ENCODE data around the gene PLEKHA8. TPM values are rescaled to one million over a fixed set of nuclear protein-coding genes. Genes with fewer than 3 reads are reported as not detected.

PLEKHA8 gene
- total and polyA plus RNA-seq, 10 of the 15 experiments (the other 5 are each of a cell fraction or from before 2014, with no cell fraction given), result 1.1 to 13.2 (median 5.7) TPM

- no peak for FAIRE-seq
- Histone ChIP-seq H3K79me2 (ENCODE audit: control insufficient read depth, insufficient read depth, low read length) (no peaks in the 10 kb centered on the region), H3K9me3 (replicated peaks; ENCODE audit: control insufficient read depth, insufficient read depth, low read length) (no peaks in the 10 kb centered on the region; the same call in 1 of the 3 replicates), H2AFZ (ENCODE audit: control insufficient read depth, low read depth, low read length) (no peak overlapping the region), H3K4me3 (no peak overlapping the region), H3K4me2 (ENCODE audit: control insufficient read depth, insufficient read depth) (no peak overlapping the region), H3K27ac (ENCODE audit: control insufficient read depth, insufficient read depth) (no peak overlapping the region), H3K9ac (ENCODE audit: control insufficient read depth, insufficient read depth, low read length) (no peak overlapping the region), H4K20me1 (ENCODE audit: control insufficient read depth, insufficient read depth) (no peaks in the 10 kb centered on the region), H3K36me3 (ENCODE audit: control insufficient read depth in 2 of 2, insufficient read depth in 2 of 2, low read length in 1 of 2) (no peaks in the 10 kb centered on the region), H3K27me3 (replicated peaks in 1 of 2; ENCODE audit: control insufficient read depth in 2 of 2, insufficient read depth in 2 of 2, low read length in 1 of 2) (no peaks in the 10 kb centered on the region), H3K4me1 (ENCODE audit: control insufficient read depth, insufficient read depth, low read length) (no peaks in the 10 kb centered on the region)
- RAD21 ChIA-PET (ENCODE audit: unreplicated experiment), result no interaction called here
- 43% methylated on average over 4 of the region's 4 CpGs for WGBS (ENCODE audit: insufficient coverage, insufficient replicate concordance, low lambda C conversion rate, missing lambda C conversion rate)
- POLR2A ChIA-PET, result interaction anchor here (0.7 to 0.9 kb wide), 2 partner anchors 17 to 134 kb away, joined by 3 to 4 read pairs; no protein-coding TSS in a partner anchor
- no peak for ATAC-seq
- BruUV-seq (replicated peaks), result no TSS peak
- CTCF ChIA-PET, result interaction anchor here (1.0 kb wide), 1 partner anchor 26 kb away, joined by 3 read pairs; no protein-coding TSS in a partner anchor
- no peak for DNase-seq (ENCODE audit: low read depth, low spot score)
- SMC1A ChIA-PET (ENCODE audit: uncharacterized antibody, unreplicated experiment), result interaction anchor here (0.6 kb wide), 1 partner anchor 44 kb away, joined by 3 read pairs; no protein-coding TSS in a partner anchor
- intact Hi-C loops (cut with micrococcal nuclease; ENCODE audit: unreplicated experiment) (no loop called here), in situ Hi-C loops (cut with MboI) (no loop called here)
- no peak for TF ChIP-seq NFIC (IDR thresholded peaks at IDR 0.05; ENCODE audit: low read depth, low read length)
- no peak for TF ChIP-seq E2F8 (IDR thresholded peaks at IDR 0.05; ENCODE audit: low read depth, partially characterized antibody)
- TF ChIP-seq FOXK2 (IDR thresholded peaks at IDR 0.05), result no peak
- TF ChIP-seq TCF12 (IDR thresholded peaks at IDR 0.05; ENCODE audit: low read depth, low read length), result no peak
- TF ChIP-seq RB1 (IDR thresholded peaks at IDR 0.05; ENCODE audit: borderline replicate concordance), result no peak
- TF ChIP-seq NR2C1 (IDR thresholded peaks at IDR 0.05), result no peak
- TF ChIP-seq SKIL (IDR thresholded peaks at IDR 0.05; ENCODE audit: low read depth, poor library complexity, severe bottlenecking), result no peak
- no peak for TF ChIP-seq POLR2AphosphoS5 (IDR thresholded peaks at IDR 0.05; ENCODE audit: low read length)
- no peak for TF ChIP-seq ZSCAN29 (IDR thresholded peaks at IDR 0.05)
- no peak for TF ChIP-seq STAT3 (IDR thresholded peaks at IDR 0.05; ENCODE audit: low read depth, low read length)
- no peak for TF ChIP-seq RELA (IDR thresholded peaks at IDR 0.05; ENCODE audit: borderline replicate concordance, partially characterized antibody)
- TF ChIP-seq SMARCA5 (IDR thresholded peaks at IDR 0.05), result no peak
- TF ChIP-seq POLR2AphosphoS2 (IDR thresholded peaks at IDR 0.05; ENCODE audit: low read depth, low read length), result no peak
- TF ChIP-seq, protein P1, sequence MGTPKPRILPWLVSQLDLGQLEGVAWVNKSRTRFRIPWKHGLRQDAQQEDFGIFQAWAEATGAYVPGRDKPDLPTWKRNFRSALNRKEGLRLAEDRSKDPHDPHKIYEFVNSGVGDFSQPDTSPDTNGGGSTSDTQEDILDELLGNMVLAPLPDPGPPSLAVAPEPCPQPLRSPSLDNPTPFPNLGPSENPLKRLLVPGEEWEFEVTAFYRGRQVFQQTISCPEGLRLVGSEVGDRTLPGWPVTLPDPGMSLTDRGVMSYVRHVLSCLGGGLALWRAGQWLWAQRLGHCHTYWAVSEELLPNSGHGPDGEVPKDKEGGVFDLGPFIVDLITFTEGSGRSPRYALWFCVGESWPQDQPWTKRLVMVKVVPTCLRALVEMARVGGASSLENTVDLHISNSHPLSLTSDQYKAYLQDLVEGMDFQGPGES (IDR thresholded peaks at IDR 0.05), result no peak
- no peak for TF ChIP-seq PBX3 (IDR thresholded peaks at IDR 0.05; ENCODE audit: insufficient replicate concordance, low read depth, low read length)
- no peak for TF ChIP-seq CBFB (IDR thresholded peaks at IDR 0.05; ENCODE audit: low read depth)
- TF ChIP-seq, protein P2, sequence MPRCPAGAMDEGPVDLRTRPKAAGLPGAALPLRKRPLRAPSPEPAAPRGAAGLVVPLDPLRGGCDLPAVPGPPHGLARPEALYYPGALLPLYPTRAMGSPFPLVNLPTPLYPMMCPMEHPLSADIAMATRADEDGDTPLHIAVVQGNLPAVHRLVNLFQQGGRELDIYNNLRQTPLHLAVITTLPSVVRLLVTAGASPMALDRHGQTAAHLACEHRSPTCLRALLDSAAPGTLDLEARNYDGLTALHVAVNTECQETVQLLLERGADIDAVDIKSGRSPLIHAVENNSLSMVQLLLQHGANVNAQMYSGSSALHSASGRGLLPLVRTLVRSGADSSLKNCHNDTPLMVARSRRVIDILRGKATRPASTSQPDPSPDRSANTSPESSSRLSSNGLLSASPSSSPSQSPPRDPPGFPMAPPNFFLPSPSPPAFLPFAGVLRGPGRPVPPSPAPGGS (IDR thresholded peaks at IDR 0.05; ENCODE audit: borderline replicate concordance, insufficient read depth, low read depth, low read length, poor library complexity, severe bottlenecking), result no peak
Observed at GRCh38 chr7:30117896-30118295, 89.7 kb downstream of the PLEKHA8 start.
